GM19372 (cell line): ENCODE data around the gene TEC.
"Not testable (repeated sequence)": the region's sequence is repeated elsewhere in the genome, so short reads cannot be mapped to it uniquely, and the experiment has no call there.

ENCODE experiments used
- ATAC-seq: cut with Tn5 transposase; IDR thresholded peaks from one replicate; pipeline ENCODE4 v1.9.1; 2021; ENCODE audit warnings: mild to moderate bottlenecking, low read depth, moderate library complexity; ENCODE audit not compliant: unreplicated experiment

The TEC gene

GRCh38 chr4:48173056-48173991 lies 96.3 kb downstream of the TEC start:
- no peak for ATAC-seq

GRCh38 chr4:48172651-48173050 lies 97.0 kb downstream of the TEC start:
- ATAC-seq: no peak

- ATAC-seq: no peak
Observed at GRCh38 chr4:48169636-48170035, 100.0 kb downstream of the TEC start.

- no peak for ATAC-seq
Observed at GRCh38 chr4:48167538-48168263, 101.9 kb downstream of the TEC start.

GRCh38 chr4:48164561-48164960 lies 105.1 kb downstream of the TEC start:
- not testable (repeated sequence) for ATAC-seq

GRCh38 chr4:48163746-48164145 lies 105.9 kb downstream of the TEC start:
- ATAC-seq: no peak

- no peak for ATAC-seq
Observed at GRCh38 chr4:48162162-48162561, 107.5 kb downstream of the TEC start.

GRCh38 chr4:48157271-48157670 lies 112.4 kb downstream of the TEC start:
- ATAC-seq: no peak

GRCh38 chr4:48156423-48156822 lies 113.2 kb downstream of the TEC start:
- ATAC-seq: no peak

GRCh38 chr4:48153791-48154550 lies 115.7 kb downstream of the TEC start:
- ATAC-seq: no peak

GRCh38 chr4:48152259-48152658 lies 117.4 kb downstream of the TEC start:
- ATAC-seq: no peak

GRCh38 chr4:48149827-48150370 lies 119.7 kb downstream of the TEC start:
- no peak for ATAC-seq

- no peak for ATAC-seq
Observed at GRCh38 chr4:48147621-48148020, 122.0 kb downstream of the TEC start.

GRCh38 chr4:48141048-48141447 lies 128.6 kb downstream of the TEC start:
- no peak for ATAC-seq

GRCh38 chr4:48139691-48140090 lies 129.9 kb downstream of the TEC start:
- ATAC-seq: no peak

GRCh38 chr4:48138936-48139335 lies 130.7 kb downstream of the TEC start:
- ATAC-seq: peak; percentile 73

GRCh38 chr4:48138511-48138910 lies 131.1 kb downstream of the TEC start:
- ATAC-seq: no peak

- ATAC-seq: no peak
Observed at GRCh38 chr4:48137846-48138245, 131.8 kb downstream of the TEC start.

GRCh38 chr4:48134081-48134480 lies 135.6 kb downstream of the TEC start, which contains the start of gene TXK:
TSS of gene TXK (minus strand) at chr4:48134250. CDS start at chr4:48134170, 80 bp downstream.
- ATAC-seq: no peak

GRCh38 chr4:48133669-48134068 lies 136.0 kb downstream of the TEC start:
- ATAC-seq: no peak

- ATAC-seq: no peak
Observed at GRCh38 chr4:48131736-48132135, 137.9 kb downstream of the TEC start.
